Hepatocyte (in vitro differentiated cells): ENCODE measurements around the gene SYT2. TPM values are rescaled to one million over a fixed set of nuclear protein-coding genes. Genes with fewer than 3 reads are reported as not detected.

Source experiments
- polyA plus RNA-seq: library from polyadenylated mRNA; unstranded; fragments of >200 nt; fragmentation: Nextera tagmentation; extraction: Ambion mirVana; gene quantifications from 2 replicates; pipeline ENCODE4 v1.2.1, GENCODE V29; 2016
- total RNA-seq: library from RNA; depleted of rRNA; stranded (reverse); fragments of >200 nt; gene quantifications from 2 replicates; pipeline ENCODE4 v1.2.3, GENCODE V29; 2014

Gene SYT2
- total and polyA plus RNA-seq, 2 experiments from 2014 or later, result 0.81 to 0.90 TPM

Other genes with a start within 250 kb of the SYT2 start
- 102 and 110 TPM in 2 replicates for gene KDM5B, start 98.0 kb upstream of the SYT2 start, total RNA-seq
- gene KDM5B, start 98.0 kb upstream of the SYT2 start, polyA plus RNA-seq, result 87.9 and 94.8 TPM in 2 replicates
- 0.48 and 0.60 TPM in 2 replicates for gene PCAT6, start 100.5 kb upstream of the SYT2 start, total RNA-seq
- 11.1 and 15.7 TPM in 2 replicates for gene PCAT6, start 100.5 kb upstream of the SYT2 start, polyA plus RNA-seq
- gene RABIF, start 178.7 kb upstream of the SYT2 start, total RNA-seq, result 6.1 and 8.3 TPM in 2 replicates
- gene RABIF, start 178.7 kb upstream of the SYT2 start, polyA plus RNA-seq, result 13.6 and 14.7 TPM in 2 replicates
- 21.6 and 23.4 TPM in 2 replicates for gene KLHL12, start 216.8 kb upstream of the SYT2 start, total RNA-seq
- gene KLHL12, start 216.8 kb upstream of the SYT2 start, polyA plus RNA-seq, result 12.7 and 15.1 TPM in 2 replicates
- gene ADIPOR1, start 247.9 kb upstream of the SYT2 start, total RNA-seq, result 75.7 and 103 TPM in 2 replicates
- 114 and 121 TPM in 2 replicates for gene ADIPOR1, start 247.9 kb upstream of the SYT2 start, polyA plus RNA-seq